Keratinocyte (primary cell): ENCODE measurements around the gene ADAMTSL4. TPM values are rescaled to one million over a fixed set of nuclear protein-coding genes. Genes with fewer than 3 reads are reported as not detected.

Experiments
- DNase-seq: peaks from one replicate; pipeline ENCODE4 v3.0.0-alpha.2; 2011; ENCODE audit warnings: low read depth, missing footprints, low spot score
- FAIRE-seq: peaks from 2 replicates; lab custom pipeline; 2011; peaks lifted over from hg19 to GRCh38; lab: Jason Lieb, UNC
- H2AFZ ChIP-seq: 2 replicates; pipeline ENCODE4 v1.6.0; 2012; ENCODE audit warnings: low read length, control low read depth, inconsistent platforms; ENCODE audit not compliant: control insufficient read depth
- H3K27ac ChIP-seq: 2 replicates; pipeline ENCODE4 v1.5.1; 2011; ENCODE audit warnings: low read length; ENCODE audit not compliant: control insufficient read depth, insufficient read depth
- H3K27me3 ChIP-seq: 3 replicates; pipeline ENCODE4 v1.6.0; 2011; ENCODE audit warnings: low read length; ENCODE audit not compliant: control insufficient read depth, insufficient read depth; ENCODE audit errors: extremely low read depth
- H3K36me3 ChIP-seq, 2 experiments: 2 replicates in 1 of 2; 3 replicates in 1 of 2; pipeline ENCODE4 v1.5.1; 2011; ENCODE audit warnings: low read length in 2 of 2, mild to moderate bottlenecking in 1 of 2; ENCODE audit not compliant: control insufficient read depth in 2 of 2, insufficient read depth in 2 of 2; ENCODE audit errors: extremely low read depth in 1 of 2
- H3K4me1 ChIP-seq: 3 replicates; pipeline ENCODE4 v1.5.1; 2011; ENCODE audit warnings: low read length; ENCODE audit not compliant: control insufficient read depth, insufficient read depth; ENCODE audit errors: extremely low read depth
- H3K4me2 ChIP-seq: 3 replicates; pipeline ENCODE4 v1.6.0; 2011; ENCODE audit warnings: low read depth, low read length; ENCODE audit not compliant: control insufficient read depth, insufficient read depth; ENCODE audit errors: extremely low read depth
- H3K4me3 ChIP-seq, 3 experiments: fragments of 200-600 bp in 1 of 3; sonication (generic) in 1 of 3; 2 replicates in 2 of 3; 3 replicates in 1 of 3; pipeline ENCODE4 v1.5.1; 2011 to 2016; ENCODE audit warnings: low read length in 3 of 3, mild to moderate bottlenecking in 3 of 3, control low read depth in 2 of 3, inconsistent platforms in 1 of 3, low read depth in 1 of 3, mixed read lengths in 1 of 3, mixed run types in 1 of 3, moderate library complexity in 1 of 3; ENCODE audit not compliant: control insufficient read depth in 2 of 3, insufficient read depth in 2 of 3; ENCODE audit errors: extremely low read depth in 1 of 3
- H3K79me2 ChIP-seq: 2 replicates; pipeline ENCODE4 v1.6.0; 2012; ENCODE audit warnings: low read length; ENCODE audit not compliant: control insufficient read depth, insufficient read depth
- H3K9ac ChIP-seq: 3 replicates; pipeline ENCODE4 v1.6.0; 2011; ENCODE audit warnings: low read length; ENCODE audit not compliant: control insufficient read depth, insufficient read depth; ENCODE audit errors: extremely low read depth
- H3K9me1 ChIP-seq: 3 replicates; pipeline ENCODE4 v1.6.0; 2011; ENCODE audit warnings: low read length; ENCODE audit not compliant: control insufficient read depth, insufficient read depth; ENCODE audit errors: extremely low read depth
- H3K9me3 ChIP-seq: 2 replicates; pipeline ENCODE4 v1.5.1; 2012; ENCODE audit warnings: low read depth, low read length; ENCODE audit not compliant: control insufficient read depth
- H4K20me1 ChIP-seq: 3 replicates; pipeline ENCODE4 v1.6.0; 2011; ENCODE audit warnings: low read length; ENCODE audit not compliant: control insufficient read depth, insufficient read depth; ENCODE audit errors: extremely low read depth
- CTCF ChIP-seq, 3 experiments: IDR thresholded peaks in 1 of 3; conservative IDR thresholded peaks in 1 of 3; optimal IDR thresholded peaks in 1 of 3; 2 replicates in 2 of 3; 3 replicates in 1 of 3; pipeline versions ENCODE3 to v1.5.1; 2011; ENCODE audit warnings: low read length in 3 of 3, mild to moderate bottlenecking in 3 of 3, moderate library complexity in 2 of 3, control low read depth in 1 of 3, inconsistent platforms in 1 of 3; ENCODE audit not compliant: insufficient read depth in 2 of 3; ENCODE audit errors: extremely low read depth in 1 of 3
- EZH2 ChIP-seq: IDR thresholded peaks from one replicate; pipeline ENCODE4 v1.6.1; 2012; ENCODE audit warnings: inconsistent platforms, mild to moderate bottlenecking, low read length, moderate library complexity
- dilution Hi-C: fragments of 300-500 bp; cut with MboI; formaldehyde crosslinking; loops from one replicate; pipeline ENCODE4 v1.7.0; 2020; ENCODE audit warnings: low sequenced_read_pairs; ENCODE audit not compliant: extremely low pct_ligation_motif_present
- polyA plus RNA-seq, 5 experiments: library from polyadenylated mRNA; depleted of rRNA in 3 of 5; stranded (reverse) in 3 of 5; stranded (forward) in 1 of 5; unstranded in 1 of 5; fragments of >200 nt; gene quantifications; 1 replicate in 1 of 5; 2 replicates in 3 of 5; 3 replicates in 1 of 5; pipeline versions ENCODE4 v1.2.1 to v1.2.3, GENCODE V29; 2011 to 2012; ENCODE audit warnings: missing spikeins in 2 of 5, low read depth in 1 of 5, low replicate concordance in 1 of 5

Gene ADAMTSL4
- polyA plus RNA-seq, 1 donor (not counting 4 experiments of a cell fraction or from before 2014, with no cell fraction given) = 7.0 TPM

- dilution Hi-C loops = no loop called here
- no peaks in the 10 kb centered on the region for H3K27me3 ChIP-seq
- H3K9ac ChIP-seq = no peak overlapping the region
- H3K27ac ChIP-seq = no peak overlapping the region
- FAIRE-seq = no peak
- H4K20me1 ChIP-seq = no peaks in the 10 kb centered on the region
- peaks cover 3% of the 10 kb centered on the region for H3K79me2 ChIP-seq
- H3K4me1 ChIP-seq = peaks cover 39% of the 10 kb centered on the region
- no peak for DNase-seq
- no peak for TF ChIP-seq EZH2
- TF ChIP-seq CTCF (optimal IDR thresholded peaks at IDR 0.05 in 1 of 3, IDR thresholded peaks at IDR 0.05 in 1 of 3, conservative IDR thresholded peaks at IDR 0.05 in 1 of 3; ENCODE audit: extremely low read depth in 1 of 3, insufficient read depth in 2 of 3, low read length in 3 of 3) = no peak
- H3K9me1 ChIP-seq = peaks cover 3% of the 10 kb centered on the region
- H3K9me3 ChIP-seq = no peaks in the 10 kb centered on the region
- no peak overlapping the region for H3K4me3 ChIP-seq
- H3K4me2 ChIP-seq = no peak overlapping the region
- peaks cover 0 to 4% of the 10 kb centered on the region in 2 experiments for H3K36me3 ChIP-seq
- no peak overlapping the region for H2AFZ ChIP-seq
These were observed 10.4 kb downstream of the ADAMTSL4 start for GRCh38 chr1:150559656-150560010.

- no peak overlapping the region for H2AFZ ChIP-seq
- H3K4me2 ChIP-seq = peak overlapping the region; percentile 94
- H3K79me2 ChIP-seq = peaks cover 3% of the 10 kb centered on the region
- H3K27ac ChIP-seq = peak overlapping the region; percentile 99
- H3K36me3 ChIP-seq = peaks cover 0 to 4% of the 10 kb centered on the region in 2 experiments
- no peaks in the 10 kb centered on the region for H4K20me1 ChIP-seq
- no peaks in the 10 kb centered on the region for H3K27me3 ChIP-seq
- peak overlapping the region; percentile 99 for H3K9ac ChIP-seq
- TF ChIP-seq CTCF (optimal IDR thresholded peaks at IDR 0.05 in 1 of 3, IDR thresholded peaks at IDR 0.05 in 1 of 3, conservative IDR thresholded peaks at IDR 0.05 in 1 of 3; ENCODE audit: extremely low read depth in 1 of 3, insufficient read depth in 2 of 3, low read length in 3 of 3) = peak; percentile 93 to 98 (median 96)
- TF ChIP-seq EZH2 = no peak
- H3K9me3 ChIP-seq = no peaks in the 10 kb centered on the region
- H3K4me3 ChIP-seq = peak overlapping the region in 1 of 3 experiments; percentile 74
- FAIRE-seq (peak; percentile 72), DNase-seq (no peak)
- peaks cover 43% of the 10 kb centered on the region for H3K4me1 ChIP-seq
- dilution Hi-C loops = no loop called here
- H3K9me1 ChIP-seq = peaks cover 3% of the 10 kb centered on the region
These were observed 10.8 kb downstream of the ADAMTSL4 start for GRCh38 chr1:150560011-150560438.
